Measurements from ENCODE around the gene ABHD17A. TPM values are rescaled to one million over a fixed set of nuclear protein-coding genes. Genes with fewer than 3 reads are reported as not detected.

Gene ABHD17A
- total and polyA plus RNA-seq, 9 of the 15 experiments (the other 6 are each of a cell fraction or from before 2014, with no cell fraction given) = 0.04 to 135 (median 21.8) TPM; not detected in 1

DNA sequence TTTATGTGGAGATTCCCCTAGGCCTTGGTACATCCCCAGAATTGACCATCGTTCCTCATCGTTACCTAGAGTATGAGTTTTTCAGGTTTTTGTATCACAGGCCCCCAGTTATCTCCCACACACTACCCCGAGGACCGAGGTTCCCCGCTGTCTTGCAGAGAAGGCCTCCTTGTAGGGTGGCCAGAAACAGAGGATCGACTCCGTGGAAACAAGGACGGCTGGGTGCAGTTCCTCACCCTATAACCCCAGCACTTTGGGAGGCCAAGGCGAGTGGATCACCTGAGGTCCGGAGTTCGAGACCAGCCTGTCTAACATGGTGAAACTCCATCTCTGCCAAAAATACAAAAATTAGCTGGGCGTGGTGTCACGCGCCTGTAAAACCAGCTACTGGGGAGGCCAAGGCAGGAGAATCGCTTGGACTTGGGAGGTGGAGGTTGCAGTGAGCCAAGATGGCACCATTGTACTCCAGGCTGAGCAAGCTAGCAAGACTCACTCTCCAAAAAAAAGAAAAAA, 20.6 kb upstream of the ABHD17A start (continued):
- TF ChIP-seq, protein P1, sequence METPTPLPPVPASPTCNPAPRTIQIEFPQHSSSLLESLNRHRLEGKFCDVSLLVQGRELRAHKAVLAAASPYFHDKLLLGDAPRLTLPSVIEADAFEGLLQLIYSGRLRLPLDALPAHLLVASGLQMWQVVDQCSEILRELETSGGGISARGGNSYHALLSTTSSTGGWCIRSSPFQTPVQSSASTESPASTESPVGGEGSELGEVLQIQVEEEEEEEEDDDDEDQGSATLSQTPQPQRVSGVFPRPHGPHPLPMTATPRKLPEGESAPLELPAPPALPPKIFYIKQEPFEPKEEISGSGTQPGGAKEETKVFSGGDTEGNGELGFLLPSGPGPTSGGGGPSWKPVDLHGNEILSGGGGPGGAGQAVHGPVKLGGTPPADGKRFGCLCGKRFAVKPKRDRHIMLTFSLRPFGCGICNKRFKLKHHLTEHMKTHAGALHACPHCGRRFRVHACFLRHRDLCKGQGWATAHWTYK (CRISPR knock-in tag; IDR thresholded peaks at IDR 0.05) = no peak
- TF ChIP-seq MAZ (CRISPR knock-in tag; conservative IDR thresholded peaks at IDR 0.05 in 1 of 2, IDR thresholded peaks at IDR 0.05 in 1 of 2) (no peak), HMG20A (CRISPR knock-in tag; conservative IDR thresholded peaks at IDR 0.05) (no peak), ZNF318 (IDR thresholded peaks at IDR 0.05; ENCODE audit: borderline replicate concordance in 1 of 2, low read depth in 1 of 2) (no peak), ZNF57 (CRISPR knock-in tag; IDR thresholded peaks at IDR 0.05) (0 out of 2 replicates have a peak, but pooled peaks have one; percentile 25), PTRF (tag; IDR thresholded peaks at IDR 0.05) (peak; percentile 39; the same call in 1 of the 2 replicates), ETV6 (IDR thresholded peaks at IDR 0.05; ENCODE audit: borderline replicate concordance in 1 of 2, low read depth in 2 of 2, low read length in 1 of 2) (no peak), ETV6 (CRISPR knock-in tag; IDR thresholded peaks at IDR 0.05; ENCODE audit: borderline replicate concordance) (no peak)
- TF ChIP-seq, protein P2, sequence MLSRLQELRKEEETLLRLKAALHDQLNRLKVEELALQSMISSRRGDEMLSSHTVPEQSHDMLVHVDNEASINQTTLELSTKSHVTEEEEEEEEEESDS (CRISPR knock-in tag; IDR thresholded peaks at IDR 0.05) = no peak
- TF ChIP-seq, protein P3, sequence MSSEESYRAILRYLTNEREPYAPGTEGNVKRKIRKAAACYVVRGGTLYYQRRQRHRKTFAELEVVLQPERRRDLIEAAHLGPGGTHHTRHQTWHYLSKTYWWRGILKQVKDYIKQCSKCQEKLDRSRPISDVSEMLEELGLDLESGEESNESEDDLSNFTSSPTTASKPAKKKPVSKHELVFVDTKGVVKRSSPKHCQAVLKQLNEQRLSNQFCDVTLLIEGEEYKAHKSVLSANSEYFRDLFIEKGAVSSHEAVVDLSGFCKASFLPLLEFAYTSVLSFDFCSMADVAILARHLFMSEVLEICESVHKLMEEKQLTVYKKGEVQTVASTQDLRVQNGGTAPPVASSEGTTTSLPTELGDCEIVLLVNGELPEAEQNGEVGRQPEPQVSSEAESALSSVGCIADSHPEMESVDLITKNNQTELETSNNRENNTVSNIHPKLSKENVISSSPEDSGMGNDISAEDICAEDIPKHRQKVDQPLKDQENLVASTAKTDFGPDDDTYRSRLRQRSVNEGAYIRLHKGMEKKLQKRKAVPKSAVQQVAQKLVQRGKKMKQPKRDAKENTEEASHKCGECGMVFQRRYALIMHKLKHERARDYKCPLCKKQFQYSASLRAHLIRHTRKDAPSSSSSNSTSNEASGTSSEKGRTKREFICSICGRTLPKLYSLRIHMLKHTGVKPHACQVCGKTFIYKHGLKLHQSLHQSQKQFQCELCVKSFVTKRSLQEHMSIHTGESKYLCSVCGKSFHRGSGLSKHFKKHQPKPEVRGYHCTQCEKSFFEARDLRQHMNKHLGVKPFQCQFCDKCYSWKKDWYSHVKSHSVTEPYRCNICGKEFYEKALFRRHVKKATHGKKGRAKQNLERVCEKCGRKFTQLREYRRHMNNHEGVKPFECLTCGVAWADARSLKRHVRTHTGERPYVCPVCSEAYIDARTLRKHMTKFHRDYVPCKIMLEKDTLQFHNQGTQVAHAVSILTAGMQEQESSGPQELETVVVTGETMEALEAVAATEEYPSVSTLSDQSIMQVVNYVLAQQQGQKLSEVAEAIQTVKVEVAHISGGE (CRISPR knock-in tag; IDR thresholded peaks at IDR 0.05) = no peak

Measured in K562 (cell line).